Activated CD8-positive, alpha-beta memory T cell treated with anti-CD3 and anti-CD28 coated beads for 4 hours (primary cell): ENCODE results near the gene NQO1.
"Not testable (repeated sequence)": the region's sequence is repeated elsewhere in the genome, so short reads cannot be mapped to it uniquely, and the experiment has no call there.

Source experiments
- DNase-seq, 2 donors: peaks; one replicate each; pipeline ENCODE4 v3.0.0-alpha.2; 2020; ENCODE audit warnings: low read depth in 2 of 2

The NQO1 gene

GRCh38 chr16:69726313-69727060 is at the start of gene NQO1:
TSS of gene NQO1 (minus strand) at chr16:69726560. CDS start at chr16:69726439, 121 bp downstream.
- peak; percentile 68 to 73 for DNase-seq

DNA sequence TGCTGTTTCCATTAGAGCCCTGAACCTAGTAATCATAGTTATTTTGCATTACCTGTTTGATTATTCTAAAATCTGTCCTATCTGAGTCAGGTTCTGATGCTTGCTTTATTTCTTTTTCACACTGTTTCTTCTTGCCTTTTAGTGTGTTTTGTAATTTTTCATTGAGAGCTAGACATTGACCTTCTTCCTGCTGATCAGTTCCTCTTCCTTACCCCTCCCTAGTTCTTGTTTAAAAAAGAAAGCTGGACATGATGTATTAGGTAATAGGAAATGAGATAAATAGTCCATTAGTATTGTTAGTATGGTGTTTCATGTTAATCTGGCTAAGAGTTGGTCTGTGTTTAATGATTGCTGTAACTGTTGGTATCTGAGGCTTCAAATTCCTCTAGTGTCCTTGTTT is 49.2 kb upstream of the NQO1 start:
- no peak for DNase-seq

- no peak for DNase-seq
Measured at GRCh38 chr16:69773260-69773947, 47.0 kb upstream of the NQO1 start.

DNA sequence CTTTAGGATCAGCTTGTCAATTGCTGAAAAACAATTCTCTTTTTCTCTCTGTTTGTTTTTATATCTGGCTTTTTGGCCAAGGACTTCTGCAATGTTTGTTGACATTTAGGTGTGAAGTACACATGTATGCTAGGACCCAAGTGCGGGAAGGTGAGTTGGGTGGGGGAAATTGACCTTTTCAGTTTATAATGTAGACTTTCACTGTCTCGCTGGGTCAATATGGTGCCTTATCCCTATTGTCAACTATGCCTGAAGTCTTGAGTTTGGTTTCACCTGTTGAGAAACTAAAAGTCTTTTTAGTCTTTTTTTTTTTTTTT is 45.2 kb upstream of the NQO1 start:
- DNase-seq, result no peak

GRCh38 chr16:69769404-69769803 is 43.0 kb upstream of the NQO1 start:
- DNase-seq, result no peak

DNA sequence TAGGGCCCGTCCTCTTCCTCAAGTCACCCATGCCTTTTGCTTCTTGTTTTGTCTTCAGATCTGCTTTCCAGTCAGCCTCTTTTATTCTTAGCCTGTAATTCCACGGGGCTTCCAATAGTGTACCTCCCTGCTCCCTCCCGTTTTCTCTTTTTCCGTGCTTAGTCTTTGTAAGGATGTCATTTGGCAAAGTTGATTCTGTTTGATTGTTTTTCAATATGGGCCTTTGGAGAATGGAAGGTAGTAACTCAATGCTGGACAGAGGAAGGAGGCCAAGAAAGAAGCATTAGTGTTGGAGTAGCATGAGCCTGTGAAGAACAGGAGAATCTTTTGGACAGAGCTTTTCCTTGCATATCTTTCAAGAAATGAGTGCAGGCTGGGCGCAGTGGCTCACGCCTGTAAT is 42.3 kb upstream of the NQO1 start:
- DNase-seq, result no peak

GRCh38 chr16:69767459-69768229 is 41.3 kb upstream of the NQO1 start:
- DNase-seq, result no peak

GRCh38 chr16:69763599-69763942 is 37.2 kb upstream of the NQO1 start:
- no peak for DNase-seq

DNA sequence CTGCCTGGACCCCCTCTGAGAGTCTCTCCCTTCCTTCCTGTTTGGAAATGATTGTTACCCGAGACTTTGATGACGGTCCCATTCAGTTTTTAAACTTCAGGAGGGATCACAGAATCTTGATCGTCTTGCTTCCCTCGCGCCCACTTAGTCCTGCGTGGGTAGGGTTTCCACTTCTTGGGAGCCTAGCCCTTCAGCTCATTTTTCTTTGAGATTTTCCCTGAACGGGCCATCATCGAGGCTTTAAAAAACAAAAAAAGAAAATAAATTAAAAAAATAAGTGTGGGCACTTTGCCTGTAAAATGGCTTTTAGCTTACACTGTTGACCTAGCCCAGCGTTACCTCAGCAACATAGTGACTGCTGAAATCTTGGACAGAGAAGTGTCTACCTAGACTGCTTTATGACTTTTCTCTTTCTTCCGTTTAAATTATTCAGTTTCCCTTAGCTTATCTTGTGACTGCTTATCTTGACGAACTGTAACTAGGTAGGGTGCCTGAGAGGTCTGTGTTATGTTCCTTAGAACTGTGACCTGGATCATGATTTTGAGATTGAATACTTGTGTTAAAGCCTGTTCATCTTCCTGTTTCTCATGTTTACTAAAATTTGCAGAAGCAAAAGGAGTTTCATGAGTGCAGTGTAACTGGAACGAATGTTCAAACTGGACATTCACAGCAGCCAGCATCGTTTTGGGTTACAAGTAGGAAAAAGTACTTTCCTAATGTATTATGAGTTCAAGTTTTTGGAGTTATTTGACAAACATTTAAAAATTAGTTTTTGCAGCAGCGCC is 36.6 kb upstream of the NQO1 start:
- DNase-seq, result no peak

DNA sequence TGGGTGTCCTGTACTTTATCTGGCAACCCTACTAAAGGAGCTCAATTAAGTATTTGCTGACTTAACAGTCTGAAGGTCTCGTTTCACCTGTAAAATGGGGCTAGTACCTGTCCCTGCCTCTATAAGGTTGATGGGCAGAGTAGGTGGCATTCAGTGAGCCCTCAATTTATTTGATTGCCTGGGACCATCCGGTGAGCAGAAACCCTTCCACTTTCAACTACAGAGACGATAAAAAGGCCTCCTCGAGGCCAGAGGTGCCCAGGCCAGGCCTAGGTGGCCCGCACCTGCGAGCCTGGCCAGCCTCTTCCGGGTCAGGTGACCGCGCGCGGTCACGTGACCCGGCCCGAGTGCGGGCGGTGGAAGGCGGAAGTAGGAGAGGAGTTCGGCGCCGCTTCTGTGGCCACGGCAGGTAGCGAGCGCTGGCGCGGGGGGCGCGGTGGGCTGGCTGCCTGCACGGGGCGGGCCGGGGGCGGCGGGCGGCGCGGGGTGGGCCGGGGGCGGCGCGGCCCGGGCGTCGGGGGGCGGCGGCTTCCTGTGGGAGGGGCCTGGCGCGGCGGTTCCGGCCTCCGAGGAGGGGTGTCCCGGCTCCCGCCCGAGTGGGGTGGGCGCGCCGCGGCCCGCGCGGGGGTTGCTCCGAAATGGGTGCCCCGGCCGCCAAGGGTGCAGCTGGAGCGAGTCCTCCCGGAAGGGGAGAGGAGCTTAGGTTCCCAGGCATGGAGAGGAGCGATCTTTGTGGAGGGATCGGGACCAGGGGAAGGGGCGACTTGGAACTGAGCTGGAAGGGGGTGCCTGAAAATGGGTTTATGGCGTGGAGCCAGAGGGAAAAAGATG is 35.8 kb upstream of the NQO1 start, which contains the start of gene WWP2:
TSS of gene WWP2 (plus strand) at position 350 of the 831 bp plus-strand sequence. CDS start 24,679 bp downstream, outside the sequence.
- DNase-seq, result peak; percentile 53 to 64

DNA sequence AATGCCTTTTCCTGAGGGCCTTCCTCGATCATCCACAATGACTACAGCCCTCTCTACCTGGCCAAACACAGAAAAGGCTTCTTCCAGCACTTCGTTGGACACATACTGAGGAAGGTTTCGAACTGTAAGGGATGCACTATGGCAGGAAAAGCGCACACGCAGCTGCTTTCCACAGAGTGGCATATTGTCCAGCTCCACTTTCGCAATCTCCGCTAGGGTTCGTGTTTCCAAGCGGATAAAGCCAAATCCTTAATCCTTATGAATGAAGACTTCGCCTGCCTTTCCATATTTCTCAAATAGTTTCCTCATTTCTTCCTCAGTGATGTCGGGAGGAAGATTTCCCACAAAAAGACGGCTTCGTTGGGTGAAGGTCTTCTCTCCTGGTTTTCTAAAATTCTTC is 31.0 kb upstream of the NQO1 start:
- DNase-seq, result not testable (repeated sequence)

DNA sequence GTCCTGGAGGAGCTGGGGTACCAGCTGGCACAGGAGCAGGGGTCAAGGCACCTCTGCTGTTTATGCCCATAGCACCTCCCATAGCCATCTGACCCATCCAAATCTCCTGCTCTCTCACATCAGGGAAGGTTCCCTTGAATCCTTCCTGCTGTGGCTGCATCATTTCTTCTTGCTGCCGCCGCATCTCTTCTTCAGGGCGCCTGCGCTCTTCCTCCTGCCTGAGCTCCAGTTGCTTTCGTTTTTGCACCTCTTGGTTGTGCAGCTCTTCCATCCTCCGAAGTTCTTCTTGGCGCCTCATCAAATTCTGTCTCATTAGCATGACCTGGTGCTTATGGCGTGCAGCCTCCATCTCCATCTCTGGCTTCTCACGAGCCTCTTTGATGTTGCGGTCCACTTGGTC is 30.3 kb upstream of the NQO1 start:
- no peak for DNase-seq

DNA sequence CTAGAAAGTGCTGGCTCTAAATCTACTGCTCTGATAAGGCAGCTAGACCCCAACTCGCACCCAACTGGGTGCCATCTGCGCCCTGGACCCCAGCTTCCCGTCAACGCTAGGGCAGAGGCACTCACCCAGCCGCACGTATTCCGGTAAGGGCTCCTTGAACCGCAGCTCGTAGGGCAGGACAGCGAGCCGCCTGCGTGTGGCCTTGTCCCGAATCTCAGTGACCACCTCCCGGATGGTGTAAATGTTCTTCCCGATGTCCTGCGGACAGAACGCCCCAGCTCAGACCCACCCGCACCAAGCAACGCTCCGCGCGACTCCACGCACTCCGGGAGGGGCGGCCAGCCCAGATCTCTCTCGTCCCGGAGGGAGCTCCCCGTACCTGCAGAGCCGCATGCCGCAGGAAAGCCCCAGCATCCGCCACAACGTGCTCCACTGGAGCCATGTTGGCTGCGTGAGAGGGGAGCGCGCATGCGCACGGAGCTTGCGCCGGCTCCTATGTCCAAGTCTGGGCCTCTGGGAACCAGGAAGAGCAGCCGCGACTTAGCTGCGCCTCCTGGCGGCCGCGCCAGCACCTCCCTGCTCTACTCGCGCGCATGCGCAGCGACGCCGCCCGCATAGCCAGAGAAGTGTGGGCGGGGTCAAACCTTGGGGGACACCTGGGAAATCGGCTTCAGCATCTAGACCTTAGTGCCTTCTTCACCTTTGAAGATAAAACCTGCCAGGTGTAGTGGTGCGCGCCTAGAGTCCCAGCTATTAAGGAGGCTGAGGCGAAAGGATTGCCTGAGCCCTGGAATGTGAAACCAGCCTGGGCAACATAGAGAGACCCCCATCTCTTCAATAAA is 28.3 kb upstream of the NQO1 start, which contains the start of gene NOB1:
TSS of gene NOB1 (minus strand) at position 458 of the 842 bp plus-strand sequence. CDS start at position 442, 16 bp downstream.
- DNase-seq, result peak; percentile 93 to 94

GRCh38 chr16:69754143-69754468 is 27.7 kb upstream of the NQO1 start:
- no peak for DNase-seq

GRCh38 chr16:69748694-69749345 is 22.5 kb upstream of the NQO1 start:
- no peak for DNase-seq

GRCh38 chr16:69747115-69747514 is 20.8 kb upstream of the NQO1 start:
- no peak for DNase-seq

GRCh38 chr16:69745959-69746358 is 19.6 kb upstream of the NQO1 start:
- DNase-seq, result no peak

- DNase-seq, result no peak
Measured at GRCh38 chr16:69745232-69745612, 18.9 kb upstream of the NQO1 start.

- no peak for DNase-seq
Measured at GRCh38 chr16:69744363-69745231, 18.2 kb upstream of the NQO1 start.
